Thymus (tissue), 11 donors: ENCODE results near the gene UBN1. TPM values are rescaled to one million over a fixed set of nuclear protein-coding genes. Genes with fewer than 3 reads are reported as not detected.
"Not testable (repeated sequence)": the region's sequence is repeated elsewhere in the genome, so short reads cannot be mapped to it uniquely, and the experiment has no call there.

Experiments used
- DNase-seq, 9 donors: peaks; one replicate each; pipeline ENCODE4 v3.0.0-alpha.2; 2013; ENCODE audit warnings: low spot score in 9 of 9, low read depth in 6 of 9, missing footprints in 1 of 9
- H3K27ac ChIP-seq, 2 donors: one replicate each; pipeline ENCODE4 v1.5.1; 2013; ENCODE audit warnings: control low read depth in 1 of 2, low read depth in 1 of 2, low read length in 1 of 2, mild to moderate bottlenecking in 1 of 2, moderate library complexity in 1 of 2
- H3K27me3 ChIP-seq, 2 donors: one replicate each; pipeline ENCODE4 v1.5.1; 2013; ENCODE audit warnings: low read length in 1 of 2; ENCODE audit not compliant: control insufficient read depth in 2 of 2, insufficient read depth in 1 of 2
- H3K36me3 ChIP-seq, 2 donors: one replicate each; pipeline ENCODE4 v1.5.1; 2013; ENCODE audit warnings: low read length in 1 of 2, mild to moderate bottlenecking in 1 of 2, moderate library complexity in 1 of 2; ENCODE audit not compliant: control insufficient read depth in 2 of 2, insufficient read depth in 2 of 2
- H3K4me1 ChIP-seq, 2 donors: one replicate each; pipeline ENCODE4 v1.5.1; 2013; ENCODE audit warnings: low read length in 2 of 2; ENCODE audit not compliant: control insufficient read depth in 2 of 2, insufficient read depth in 2 of 2
- H3K4me3 ChIP-seq, 2 donors: one replicate each; pipeline ENCODE4 v1.5.1; 2013; ENCODE audit warnings: low read length in 2 of 2, control low read depth in 1 of 2, mild to moderate bottlenecking in 1 of 2
- H3K9me3 ChIP-seq, 2 donors: one replicate each; pipeline ENCODE4 v1.5.1; 2013; ENCODE audit warnings: low read length in 1 of 2, mild to moderate bottlenecking in 1 of 2; ENCODE audit not compliant: control insufficient read depth in 2 of 2, insufficient read depth in 1 of 2
- WGBS: extraction: QIAGEN DNeasy Blood & Tissue Kit; methylation state at CpG from one replicate; pipeline ENCODE4 v1.1.7; 2013; 5-methylcytosine and 5-hydroxymethylcytosine counted together
- polyA plus RNA-seq: library from polyadenylated mRNA; stranded (reverse); fragments of 200-250 nt; gene quantifications from one replicate; pipeline ENCODE4 v1.2.3, GENCODE V29; 2013
- total RNA-seq: library from RNA; stranded (reverse); fragments of 120-200 nt; gene quantifications from one replicate; pipeline ENCODE4 v1.2.4, GENCODE V29; 2013
- donor health status: healthy.

UBN1 gene
- total and polyA plus RNA-seq, 2 donors: 9.2 to 12.9 TPM

GRCh38 chr16:4895366-4895765 lies 48.1 kb downstream of the UBN1 start:
- H3K27me3 ChIP-seq: no peaks in the 10 kb centered on the region
- DNase-seq: no peak
- H3K9me3 ChIP-seq: peaks cover 0 to 1% of the 10 kb centered on the region in 2 donors
- no peak overlapping the region for H3K27ac ChIP-seq
- whole genome bisulfite sequencing: 95% methylated on average over 13 of the region's 13 CpGs
- no peaks in the 10 kb centered on the region for H3K4me1 ChIP-seq
- H3K4me3 ChIP-seq: no peak overlapping the region
- H3K36me3 ChIP-seq: peaks cover 0 to 2% of the 10 kb centered on the region in 2 donors

- not testable (repeated sequence) for H3K9me3 ChIP-seq, H3K4me3 ChIP-seq, DNase-seq, H3K4me1 ChIP-seq, H3K36me3 ChIP-seq, H3K27me3 ChIP-seq, H3K27ac ChIP-seq
- 96% methylated on average over 9 of the region's 9 CpGs for WGBS
These were observed 49.5 kb downstream of the UBN1 start for GRCh38 chr16:4896761-4897160.

- Histone ChIP-seq H3K27ac (no peak overlapping the region), H3K36me3 (no peaks in the 10 kb centered on the region), H3K27me3 (peaks cover 0 to 2% of the 10 kb centered on the region in 2 donors), H3K4me1 (no peaks in the 10 kb centered on the region), H3K9me3 (peaks cover 0 to 1% of the 10 kb centered on the region in 2 donors), H3K4me3 (no peak overlapping the region)
- WGBS: 94% methylated on average over 7 of the region's 7 CpGs
- no peak for DNase-seq
These were observed 50.0 kb downstream of the UBN1 start for GRCh38 chr16:4897328-4897727.

- Histone ChIP-seq H3K27ac (no peak overlapping the region), H3K4me1 (no peaks in the 10 kb centered on the region), H3K9me3 (peaks cover 0 to 1% of the 10 kb centered on the region in 2 donors), H3K4me3 (no peak overlapping the region), H3K27me3 (peaks cover 0 to 4% of the 10 kb centered on the region in 2 donors), H3K36me3 (no peaks in the 10 kb centered on the region)
- DNase-seq: no peak
- WGBS: 96% methylated on average over 28 of the region's 28 CpGs
These were observed 51.7 kb downstream of the UBN1 start for GRCh38 chr16:4898811-4899473.

- H3K27me3 ChIP-seq: peaks cover 0 to 4% of the 10 kb centered on the region in 2 donors
- H3K9me3 ChIP-seq: peaks cover 0 to 1% of the 10 kb centered on the region in 2 donors
- no peak overlapping the region for H3K4me3 ChIP-seq
- no peaks in the 10 kb centered on the region for H3K36me3 ChIP-seq
- 88% methylated on average over 6 of the region's 6 CpGs for WGBS
- H3K27ac ChIP-seq: no peak overlapping the region
- no peak for DNase-seq
- H3K4me1 ChIP-seq: no peaks in the 10 kb centered on the region
These were observed 52.2 kb downstream of the UBN1 start for GRCh38 chr16:4899474-4899846.

GRCh38 chr16:4900036-4900435 lies 52.8 kb downstream of the UBN1 start:
- H3K4me1 ChIP-seq: no peaks in the 10 kb centered on the region
- H3K4me3 ChIP-seq: no peak overlapping the region
- peaks cover 0 to 4% of the 10 kb centered on the region in 2 donors for H3K27me3 ChIP-seq
- H3K27ac ChIP-seq: no peak overlapping the region
- H3K9me3 ChIP-seq: peaks cover 0 to 1% of the 10 kb centered on the region in 2 donors
- 44% methylated on average over 8 of the region's 8 CpGs for WGBS
- no peak for DNase-seq
- H3K36me3 ChIP-seq: no peaks in the 10 kb centered on the region

- H3K4me1 ChIP-seq: no peaks in the 10 kb centered on the region
- no peak overlapping the region for H3K27ac ChIP-seq
- WGBS: 95% methylated on average over 11 of the region's 11 CpGs
- peaks cover 0 to 1% of the 10 kb centered on the region in 2 donors for H3K9me3 ChIP-seq
- no peak overlapping the region for H3K4me3 ChIP-seq
- peaks cover 0 to 4% of the 10 kb centered on the region in 2 donors for H3K27me3 ChIP-seq
- H3K36me3 ChIP-seq: no peaks in the 10 kb centered on the region
- no peak for DNase-seq
These were observed 53.5 kb downstream of the UBN1 start for GRCh38 chr16:4900750-4901149.

GRCh38 chr16:4902038-4902437 lies 54.8 kb downstream of the UBN1 start:
- Histone ChIP-seq H3K27me3 (peaks cover 0 to 4% of the 10 kb centered on the region in 2 donors), H3K4me3 (no peak overlapping the region), H3K4me1 (no peaks in the 10 kb centered on the region), H3K36me3 (no peaks in the 10 kb centered on the region), H3K27ac (no peak overlapping the region), H3K9me3 (peaks cover 0 to 1% of the 10 kb centered on the region in 2 donors)
- WGBS: 95% methylated on average over 13 of the region's 13 CpGs
- DNase-seq: no peak

GRCh38 chr16:4904108-4904941 lies 57.0 kb downstream of the UBN1 start:
- Histone ChIP-seq H3K27ac (no peak overlapping the region), H3K36me3 (no peaks in the 10 kb centered on the region), H3K4me1 (no peaks in the 10 kb centered on the region), H3K9me3 (no peaks in the 10 kb centered on the region), H3K27me3 (peaks cover 0 to 4% of the 10 kb centered on the region in 2 donors), H3K4me3 (no peak overlapping the region)
- no peak for DNase-seq
- WGBS: 92% methylated on average over 16 of the region's 16 CpGs
